Activated naive CD4-positive, alpha-beta T cell treated with anti-CD3 and anti-CD28 coated beads, Interleukin-2, amount 10 ng/mL, durations not matched to agents 7 days and 5 days (primary cell): Measurements from ENCODE around the gene MTHFD1L.
A peak's percentile ranks its signal among the peaks of the same experiment; 100 is the strongest.

Experiments
- CTCF ChIA-PET: fragments of 350-600 bp; sonication (Branson Sonifier 250); formaldehyde crosslinking; loops from one replicate; lab custom pipeline; 2021; ENCODE audit warnings: antibody characterized with exemption; lab: Charles Lee
- DNase-seq: peaks from one replicate; pipeline ENCODE4 v3.0.0-alpha.2; 2020
- H3K27ac Mint-ChIP-seq: one replicate; pipeline ENCODE4 v1.8.0; 2021; ENCODE audit warnings: mild to moderate bottlenecking, moderate library complexity, mixed read lengths
- H3K27me3 Mint-ChIP-seq: one replicate; pipeline ENCODE4 v1.8.0; 2021; ENCODE audit warnings: mild to moderate bottlenecking, mixed read lengths
- H3K36me3 Mint-ChIP-seq: one replicate; pipeline ENCODE4 v1.8.0; 2021; ENCODE audit warnings: mixed read lengths
- H3K4me1 Mint-ChIP-seq: one replicate; pipeline ENCODE4 v1.8.0; 2021; ENCODE audit warnings: mixed read lengths
- H3K4me3 Mint-ChIP-seq: one replicate; pipeline ENCODE4 v1.8.0; 2021; ENCODE audit warnings: mild to moderate bottlenecking, moderate library complexity, mixed read lengths
- H3K9me3 Mint-ChIP-seq: one replicate; pipeline ENCODE4 v1.8.0; 2021; ENCODE audit warnings: mixed read lengths

Gene MTHFD1L

GRCh38 chr6:150897400-150897943 is 32.0 kb downstream of the MTHFD1L start:
- DNase-seq: no peak
- Mint-ChIP-seq H3K4me3 (no peak overlapping the region), H3K4me1 (peaks cover 37% of the 10 kb centered on the region), H3K27ac (no peak overlapping the region), H3K27me3 (no peaks in the 10 kb centered on the region), H3K9me3 (no peaks in the 10 kb centered on the region), H3K36me3 (peaks cover 18% of the 10 kb centered on the region)
- CTCF ChIA-PET: interaction anchor here (0.9 kb wide), 1 partner anchor 427 kb away, joined by 4 read pairs; no protein-coding TSS in a partner anchor

GRCh38 chr6:150898399-150899170 is 33.1 kb downstream of the MTHFD1L start:
- Mint-ChIP-seq H3K27me3 (no peaks in the 10 kb centered on the region), H3K36me3 (peaks cover 14% of the 10 kb centered on the region), H3K4me3 (no peak overlapping the region), H3K27ac (peak overlapping the region; percentile 62), H3K4me1 (peaks cover 37% of the 10 kb centered on the region), H3K9me3 (no peaks in the 10 kb centered on the region)
- no peak for DNase-seq
- CTCF ChIA-PET: interaction anchor here (1.1 kb wide), 1 partner anchor 426 kb away, joined by 4 read pairs; no protein-coding TSS in a partner anchor

GRCh38 chr6:150899231-150899630 is 33.7 kb downstream of the MTHFD1L start:
- H3K27ac Mint-ChIP-seq: no peak overlapping the region
- DNase-seq: no peak
- peaks cover 30% of the 10 kb centered on the region for H3K4me1 Mint-ChIP-seq
- no peak overlapping the region for H3K4me3 Mint-ChIP-seq
- no peaks in the 10 kb centered on the region for H3K27me3 Mint-ChIP-seq
- H3K36me3 Mint-ChIP-seq: peaks cover 14% of the 10 kb centered on the region
- no peaks in the 10 kb centered on the region for H3K9me3 Mint-ChIP-seq
- CTCF ChIA-PET: interaction anchor here (1.1 kb wide), 1 partner anchor 425 kb away, joined by 4 read pairs; no protein-coding TSS in a partner anchor

GRCh38 chr6:150900049-150900448 is 34.5 kb downstream of the MTHFD1L start:
- no peaks in the 10 kb centered on the region for H3K27me3 Mint-ChIP-seq
- peak overlapping the region; percentile 58 for H3K27ac Mint-ChIP-seq
- no peak overlapping the region for H3K4me3 Mint-ChIP-seq
- no peak for DNase-seq
- no peaks in the 10 kb centered on the region for H3K9me3 Mint-ChIP-seq
- CTCF ChIA-PET: interaction anchor here (0.9 kb wide), 1 partner anchor 8 kb away, joined by 4 read pairs; no protein-coding TSS in a partner anchor
- H3K4me1 Mint-ChIP-seq: peaks cover 22% of the 10 kb centered on the region
- peaks cover 14% of the 10 kb centered on the region for H3K36me3 Mint-ChIP-seq

- Mint-ChIP-seq H3K9me3 (no peaks in the 10 kb centered on the region), H3K36me3 (peaks cover 24% of the 10 kb centered on the region), H3K4me3 (no peak overlapping the region), H3K27me3 (no peaks in the 10 kb centered on the region), H3K4me1 (peaks cover 6% of the 10 kb centered on the region), H3K27ac (no peak overlapping the region)
- no peak for DNase-seq
- CTCF ChIA-PET: interaction anchor here (4.6 kb wide), 1 partner anchor 11 kb away, joined by 24 read pairs; no protein-coding TSS in a partner anchor
Measured at GRCh38 chr6:150902142-150902776, 36.8 kb downstream of the MTHFD1L start.

GRCh38 chr6:150905769-150906168 is 40.3 kb downstream of the MTHFD1L start:
- Mint-ChIP-seq H3K27ac (no peak overlapping the region), H3K36me3 (peaks cover 25% of the 10 kb centered on the region), H3K4me1 (no peaks in the 10 kb centered on the region), H3K4me3 (no peak overlapping the region), H3K9me3 (no peaks in the 10 kb centered on the region), H3K27me3 (no peaks in the 10 kb centered on the region)
- DNase-seq: no peak
- CTCF ChIA-PET: interaction anchor here (1.3 to 4.6 kb wide), 2 partner anchors 14 kb away, joined by 4 to 24 read pairs; no protein-coding TSS in a partner anchor

GRCh38 chr6:150906641-150907326 is 41.3 kb downstream of the MTHFD1L start:
- no peak for DNase-seq
- no peaks in the 10 kb centered on the region for H3K27me3 Mint-ChIP-seq
- H3K4me3 Mint-ChIP-seq: no peak overlapping the region
- H3K36me3 Mint-ChIP-seq: peaks cover 31% of the 10 kb centered on the region
- H3K4me1 Mint-ChIP-seq: no peaks in the 10 kb centered on the region
- H3K27ac Mint-ChIP-seq: no peak overlapping the region
- CTCF ChIA-PET: interaction anchor here (0.7 to 1.3 kb wide), 2 partner anchors 15 to 109 kb away, joined by 3 to 4 read pairs; no protein-coding TSS in a partner anchor
- H3K9me3 Mint-ChIP-seq: no peaks in the 10 kb centered on the region

GRCh38 chr6:150907383-150907782 is 41.9 kb downstream of the MTHFD1L start:
- Mint-ChIP-seq H3K36me3 (peaks cover 35% of the 10 kb centered on the region), H3K27me3 (no peaks in the 10 kb centered on the region), H3K27ac (no peak overlapping the region), H3K4me3 (no peak overlapping the region), H3K4me1 (no peaks in the 10 kb centered on the region), H3K9me3 (no peaks in the 10 kb centered on the region)
- CTCF ChIA-PET: interaction anchor here (0.7 to 1.3 kb wide), 2 partner anchors 15 to 108 kb away, joined by 3 to 4 read pairs; no protein-coding TSS in a partner anchor
- no peak for DNase-seq

GRCh38 chr6:150908901-150909300 is 43.4 kb downstream of the MTHFD1L start:
- H3K4me1 Mint-ChIP-seq: no peaks in the 10 kb centered on the region
- no peak overlapping the region for H3K27ac Mint-ChIP-seq
- H3K9me3 Mint-ChIP-seq: no peaks in the 10 kb centered on the region
- DNase-seq: no peak
- peaks cover 38% of the 10 kb centered on the region for H3K36me3 Mint-ChIP-seq
- H3K27me3 Mint-ChIP-seq: no peaks in the 10 kb centered on the region
- H3K4me3 Mint-ChIP-seq: no peak overlapping the region
- CTCF ChIA-PET: interaction anchor here (1.1 to 1.2 kb wide), 2 partner anchors 17 to 20 kb away, joined by 3 to 8 read pairs; no protein-coding TSS in a partner anchor

GRCh38 chr6:150910561-150910960 is 45.1 kb downstream of the MTHFD1L start:
- no peak overlapping the region for H3K27ac Mint-ChIP-seq
- no peaks in the 10 kb centered on the region for H3K27me3 Mint-ChIP-seq
- CTCF ChIA-PET: interaction anchor here (1.0 kb wide), 2 partner anchors 10 to 840 kb away, joined by 3 to 6 read pairs; no protein-coding TSS in a partner anchor
- peaks cover 37% of the 10 kb centered on the region for H3K36me3 Mint-ChIP-seq
- no peaks in the 10 kb centered on the region for H3K4me1 Mint-ChIP-seq
- H3K9me3 Mint-ChIP-seq: no peaks in the 10 kb centered on the region
- H3K4me3 Mint-ChIP-seq: no peak overlapping the region
- DNase-seq: no peak

- DNase-seq: no peak
- H3K4me1 Mint-ChIP-seq: no peaks in the 10 kb centered on the region
- no peak overlapping the region for H3K4me3 Mint-ChIP-seq
- no peak overlapping the region for H3K27ac Mint-ChIP-seq
- H3K36me3 Mint-ChIP-seq: peaks cover 28% of the 10 kb centered on the region
- no peaks in the 10 kb centered on the region for H3K9me3 Mint-ChIP-seq
- CTCF ChIA-PET: interaction anchor here (1.2 kb wide), 1 partner anchor 11 kb away, joined by 3 read pairs; no protein-coding TSS in a partner anchor
- no peaks in the 10 kb centered on the region for H3K27me3 Mint-ChIP-seq
Measured at GRCh38 chr6:150914372-150914771, 48.9 kb downstream of the MTHFD1L start.

GRCh38 chr6:150915131-150915879 is 49.8 kb downstream of the MTHFD1L start:
- no peak overlapping the region for H3K4me3 Mint-ChIP-seq
- H3K36me3 Mint-ChIP-seq: peaks cover 22% of the 10 kb centered on the region

GRCh38 chr6:150915880-150916265 is 50.4 kb downstream of the MTHFD1L start:
- H3K36me3 Mint-ChIP-seq: peaks cover 22% of the 10 kb centered on the region
- H3K9me3 Mint-ChIP-seq: no peaks in the 10 kb centered on the region
- no peak overlapping the region for H3K27ac Mint-ChIP-seq
- CTCF ChIA-PET: no interaction called here
- no peaks in the 10 kb centered on the region for H3K27me3 Mint-ChIP-seq
- no peak overlapping the region for H3K4me3 Mint-ChIP-seq
- H3K4me1 Mint-ChIP-seq: no peaks in the 10 kb centered on the region
- no peak for DNase-seq

More at GRCh38 chr6:150915131-150915879, 49.8 kb downstream of the MTHFD1L start:
- Mint-ChIP-seq H3K27me3 (no peaks in the 10 kb centered on the region), H3K27ac (peak overlapping the region; percentile 0), H3K9me3 (no peaks in the 10 kb centered on the region), H3K4me1 (no peaks in the 10 kb centered on the region)
- DNase-seq: no peak
- CTCF ChIA-PET: no interaction called here
